Activated naive CD4-positive, alpha-beta T cell treated with anti-CD3 and anti-CD28 coated beads, Interleukin-2, amount 10 ng/mL, durations not matched to agents 7 days and 5 days (primary cell): ENCODE results near the gene CTAG1B.
"Not testable (repeated sequence)": the region's sequence is repeated elsewhere in the genome, so short reads cannot be mapped to it uniquely, and the experiment has no call there.

ENCODE experiments used
- CTCF ChIA-PET: fragments of 350-600 bp; sonication (Branson Sonifier 250); formaldehyde crosslinking; loops from one replicate; lab custom pipeline; 2021; ENCODE audit warnings: antibody characterized with exemption; lab: Charles Lee
- DNase-seq: peaks from one replicate; pipeline ENCODE4 v3.0.0-alpha.2; 2020
- H3K27ac Mint-ChIP-seq: one replicate; pipeline ENCODE4 v1.8.0; 2021; ENCODE audit warnings: mild to moderate bottlenecking, moderate library complexity, mixed read lengths
- H3K27me3 Mint-ChIP-seq: one replicate; pipeline ENCODE4 v1.8.0; 2021; ENCODE audit warnings: mild to moderate bottlenecking, mixed read lengths
- H3K36me3 Mint-ChIP-seq: one replicate; pipeline ENCODE4 v1.8.0; 2021; ENCODE audit warnings: mixed read lengths
- H3K4me1 Mint-ChIP-seq: one replicate; pipeline ENCODE4 v1.8.0; 2021; ENCODE audit warnings: mixed read lengths
- H3K4me3 Mint-ChIP-seq: one replicate; pipeline ENCODE4 v1.8.0; 2021; ENCODE audit warnings: mild to moderate bottlenecking, moderate library complexity, mixed read lengths
- H3K9me3 Mint-ChIP-seq: one replicate; pipeline ENCODE4 v1.8.0; 2021; ENCODE audit warnings: mixed read lengths

The CTAG1B gene

GRCh38 chrX:154649503-154650220, 30.6 kb upstream of the CTAG1B start:
- H3K36me3 Mint-ChIP-seq: no peaks in the 10 kb centered on the region

GRCh38 chrX:154648931-154649330, 29.8 kb upstream of the CTAG1B start:
- H3K4me3 Mint-ChIP-seq: no peak overlapping the region
- no peaks in the 10 kb centered on the region for H3K9me3 Mint-ChIP-seq
- no peaks in the 10 kb centered on the region for H3K36me3 Mint-ChIP-seq
- peaks cover 8% of the 10 kb centered on the region for H3K27me3 Mint-ChIP-seq
- DNase-seq: no peak
- CTCF ChIA-PET: no interaction called here
- H3K4me1 Mint-ChIP-seq: no peaks in the 10 kb centered on the region
- no peak overlapping the region for H3K27ac Mint-ChIP-seq

More at GRCh38 chrX:154649503-154650220, 30.6 kb upstream of the CTAG1B start:
- H3K9me3 Mint-ChIP-seq: no peaks in the 10 kb centered on the region
- DNase-seq: no peak
- H3K4me1 Mint-ChIP-seq: no peaks in the 10 kb centered on the region
- CTCF ChIA-PET: no interaction called here
- H3K27ac Mint-ChIP-seq: no peak overlapping the region
- H3K27me3 Mint-ChIP-seq: peaks cover 8% of the 10 kb centered on the region
- H3K4me3 Mint-ChIP-seq: no peak overlapping the region

GRCh38 chrX:154645745-154646378, 26.8 kb upstream of the CTAG1B start:
- H3K27me3 Mint-ChIP-seq, H3K9me3 Mint-ChIP-seq, H3K4me1 Mint-ChIP-seq, DNase-seq, H3K27ac Mint-ChIP-seq, CTCF ChIA-PET, H3K4me3 Mint-ChIP-seq, H3K36me3 Mint-ChIP-seq: not testable (repeated sequence)

- H3K4me1 Mint-ChIP-seq, H3K27ac Mint-ChIP-seq, DNase-seq, H3K4me3 Mint-ChIP-seq, H3K36me3 Mint-ChIP-seq, H3K9me3 Mint-ChIP-seq, H3K27me3 Mint-ChIP-seq, CTCF ChIA-PET: not testable (repeated sequence)
These were observed 24.6 kb upstream of the CTAG1B start for GRCh38 chrX:154643708-154644107.

GRCh38 chrX:154641740-154642139, 22.7 kb upstream of the CTAG1B start:
- H3K27me3 Mint-ChIP-seq, H3K36me3 Mint-ChIP-seq, H3K9me3 Mint-ChIP-seq, H3K27ac Mint-ChIP-seq, H3K4me3 Mint-ChIP-seq, DNase-seq, H3K4me1 Mint-ChIP-seq, CTCF ChIA-PET: not testable (repeated sequence)

- CTCF ChIA-PET, H3K27me3 Mint-ChIP-seq: not testable (repeated sequence)
These were observed 14.6 kb upstream of the CTAG1B start for GRCh38 chrX:154633661-154634060.

GRCh38 chrX:154630949-154631348, 11.9 kb upstream of the CTAG1B start:
- CTCF ChIA-PET, H3K4me3 Mint-ChIP-seq, H3K4me1 Mint-ChIP-seq, H3K27ac Mint-ChIP-seq, H3K9me3 Mint-ChIP-seq, DNase-seq, H3K27me3 Mint-ChIP-seq, H3K36me3 Mint-ChIP-seq: not testable (repeated sequence)

More at GRCh38 chrX:154633661-154634060, 14.6 kb upstream of the CTAG1B start:
- H3K9me3 Mint-ChIP-seq, H3K36me3 Mint-ChIP-seq, H3K4me3 Mint-ChIP-seq, H3K4me1 Mint-ChIP-seq, H3K27ac Mint-ChIP-seq, DNase-seq: not testable (repeated sequence)

- not testable (repeated sequence) for H3K27ac Mint-ChIP-seq
These were observed 9.9 kb upstream of the CTAG1B start for GRCh38 chrX:154628960-154629359.

GRCh38 chrX:154620767-154621414, 1.8 kb upstream of the CTAG1B start:
- H3K4me3 Mint-ChIP-seq, CTCF ChIA-PET, H3K27ac Mint-ChIP-seq, H3K27me3 Mint-ChIP-seq, H3K4me1 Mint-ChIP-seq, H3K9me3 Mint-ChIP-seq, H3K36me3 Mint-ChIP-seq, DNase-seq: not testable (repeated sequence)

More at GRCh38 chrX:154628960-154629359, 9.9 kb upstream of the CTAG1B start:
- CTCF ChIA-PET, H3K4me1 Mint-ChIP-seq, DNase-seq, H3K4me3 Mint-ChIP-seq, H3K36me3 Mint-ChIP-seq, H3K9me3 Mint-ChIP-seq, H3K27me3 Mint-ChIP-seq: not testable (repeated sequence)

GRCh38 chrX:154613586-154613985, 5.5 kb downstream of the CTAG1B start:
- H3K27ac Mint-ChIP-seq, CTCF ChIA-PET: not testable (repeated sequence)

GRCh38 chrX:154611146-154611545, 7.9 kb downstream of the CTAG1B start:
- CTCF ChIA-PET: interaction anchor here (0.5 kb wide), 1 partner anchor 146 kb away, joined by 3 read pairs; no protein-coding TSS in a partner anchor
- H3K4me3 Mint-ChIP-seq, DNase-seq, H3K9me3 Mint-ChIP-seq, H3K27me3 Mint-ChIP-seq, H3K36me3 Mint-ChIP-seq, H3K27ac Mint-ChIP-seq, H3K4me1 Mint-ChIP-seq: not testable (repeated sequence)

More at GRCh38 chrX:154613586-154613985, 5.5 kb downstream of the CTAG1B start:
- not testable (repeated sequence) for DNase-seq, H3K36me3 Mint-ChIP-seq, H3K4me1 Mint-ChIP-seq, H3K27me3 Mint-ChIP-seq, H3K4me3 Mint-ChIP-seq, H3K9me3 Mint-ChIP-seq

- H3K36me3 Mint-ChIP-seq, H3K4me3 Mint-ChIP-seq, CTCF ChIA-PET, H3K9me3 Mint-ChIP-seq, DNase-seq, H3K27me3 Mint-ChIP-seq, H3K27ac Mint-ChIP-seq: not testable (repeated sequence)
- peaks cover 11% of the 10 kb centered on the region for H3K4me1 Mint-ChIP-seq
These were observed 10.3 kb downstream of the CTAG1B start for GRCh38 chrX:154608823-154609222.

GRCh38 chrX:154607976-154608375, 11.1 kb downstream of the CTAG1B start:
- H3K27ac Mint-ChIP-seq, H3K9me3 Mint-ChIP-seq, H3K27me3 Mint-ChIP-seq, DNase-seq, CTCF ChIA-PET, H3K36me3 Mint-ChIP-seq, H3K4me3 Mint-ChIP-seq: not testable (repeated sequence)
- peaks cover 11% of the 10 kb centered on the region for H3K4me1 Mint-ChIP-seq

GRCh38 chrX:154607370-154607769, 11.7 kb downstream of the CTAG1B start:
- no peak overlapping the region for H3K27ac Mint-ChIP-seq
- H3K36me3 Mint-ChIP-seq: no peaks in the 10 kb centered on the region
- peaks cover 11% of the 10 kb centered on the region for H3K4me1 Mint-ChIP-seq
- CTCF ChIA-PET: interaction anchor here (1.6 kb wide), 1 partner anchor 140 kb away, joined by 4 read pairs; no protein-coding TSS in a partner anchor
- H3K9me3 Mint-ChIP-seq: no peaks in the 10 kb centered on the region
- no peak for DNase-seq
- peaks cover 9% of the 10 kb centered on the region for H3K27me3 Mint-ChIP-seq
- no peak overlapping the region for H3K4me3 Mint-ChIP-seq
